ENCODE results near the gene ZMAT3. TPM values are rescaled to one million over a fixed set of nuclear protein-coding genes. Genes with fewer than 3 reads are reported as not detected.
"Not testable (repeated sequence)": the region's sequence is repeated elsewhere in the genome, so short reads cannot be mapped to it uniquely, and the experiment has no call there.

ZMAT3 gene, protein sequence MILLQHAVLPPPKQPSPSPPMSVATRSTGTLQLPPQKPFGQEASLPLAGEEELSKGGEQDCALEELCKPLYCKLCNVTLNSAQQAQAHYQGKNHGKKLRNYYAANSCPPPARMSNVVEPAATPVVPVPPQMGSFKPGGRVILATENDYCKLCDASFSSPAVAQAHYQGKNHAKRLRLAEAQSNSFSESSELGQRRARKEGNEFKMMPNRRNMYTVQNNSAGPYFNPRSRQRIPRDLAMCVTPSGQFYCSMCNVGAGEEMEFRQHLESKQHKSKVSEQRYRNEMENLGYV
- total RNA-seq (1 to 10 TPM; 2.8 to 5.4 TPM), polyA plus RNA-seq (1 to 10 TPM; 1.9 to 2.8 TPM)

- H3K27me3 ChIP-seq (ENCODE audit: control insufficient read depth in 4 of 4, insufficient read depth in 4 of 4, low read length in 3 of 4): no peaks in the 10 kb centered on the region
- H3K4me3 ChIP-seq (ENCODE audit: low read depth in 1 of 3, low read length in 3 of 3): peak within 1 kb of the TSS; percentile 84 to 97 (median 95)
- H3K27ac ChIP-seq (ENCODE audit: low read depth in 1 of 2, low read length in 2 of 2): peak within 1 kb of the TSS; percentile 83 to 91
- TF ChIP-seq JUND (IDR thresholded peaks at IDR 0.05) (no peak), GABPA (IDR thresholded peaks at IDR 0.05 in 1 of 2, conservative IDR thresholded peaks at IDR 0.05 in 1 of 2) (peak in 1 of 2 donors; percentile 78), FOXA1 (IDR thresholded peaks at IDR 0.05) (no peak), YY1 (IDR thresholded peaks at IDR 0.05) (peak; percentile 10), ZBTB33 (IDR thresholded peaks at IDR 0.05) (no peak), SP1 (IDR thresholded peaks at IDR 0.05) (peak; percentile 16)
- peaks cover 0 to 6% (median under 1%) of the 10 kb centered on the region in 4 donors for H3K36me3 ChIP-seq (ENCODE audit: control insufficient read depth in 4 of 4, insufficient read depth in 3 of 4, low read depth in 1 of 4, low read length in 3 of 4)
- DNase-seq (ENCODE audit: low spot score): peak; percentile 77
- WGBS: under 1% methylated on average over 80 of the region's 80 CpGs
- no peaks in the 10 kb centered on the region for H3K9me3 ChIP-seq (ENCODE audit: control insufficient read depth in 4 of 4, low read length in 3 of 4)
- H3K9ac ChIP-seq (ENCODE audit: low read depth in 1 of 2, low read length in 2 of 2): peak within 1 kb of the TSS; percentile 39 to 90
- H3K4me1 ChIP-seq (ENCODE audit: control insufficient read depth in 4 of 4, insufficient read depth in 4 of 4, low read length in 3 of 4): peaks cover 0 to 12% (median 6%) of the 10 kb centered on the region in 4 donors
These were observed at the start of gene ZMAT3 for GRCh38 chr3:179071323-179072099. ZMAT3 (minus strand) TSS chr3:179071809; CDS start chr3:179067752, 4,057 bp downstream.

DNA sequence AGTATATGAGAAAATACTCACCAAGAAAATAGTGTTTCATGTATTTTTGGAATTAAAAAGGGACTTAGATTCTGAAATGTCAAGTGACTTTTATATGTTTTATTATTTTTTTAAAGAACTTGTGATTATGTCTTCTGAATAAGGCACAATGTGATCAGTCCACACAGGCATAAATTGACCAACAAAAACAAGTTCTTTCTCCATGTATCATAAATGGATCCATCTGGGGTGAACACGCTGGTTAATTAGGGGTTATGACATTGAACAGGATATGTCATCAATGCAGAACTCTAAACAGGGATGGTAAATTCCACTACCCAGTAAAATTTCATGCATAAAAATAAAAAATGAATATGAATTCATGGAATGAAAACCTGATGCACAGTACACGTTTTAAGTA is 45.2 kb upstream of the ZMAT3 start:
- Histone ChIP-seq H3K9ac (ENCODE audit: low read depth in 1 of 2, low read length in 2 of 2) (no peak overlapping the region), H3K4me3 (ENCODE audit: low read depth in 1 of 3, low read length in 3 of 3) (no peak overlapping the region), H3K9me3 (ENCODE audit: control insufficient read depth in 4 of 4, low read length in 3 of 4) (no peaks in the 10 kb centered on the region), H3K4me1 (ENCODE audit: control insufficient read depth in 4 of 4, insufficient read depth in 4 of 4, low read length in 3 of 4) (no peaks in the 10 kb centered on the region), H3K36me3 (ENCODE audit: control insufficient read depth in 4 of 4, insufficient read depth in 3 of 4, low read depth in 1 of 4, low read length in 3 of 4) (no peaks in the 10 kb centered on the region), H3K27ac (ENCODE audit: low read depth in 1 of 2, low read length in 2 of 2) (no peak overlapping the region), H3K27me3 (ENCODE audit: control insufficient read depth in 4 of 4, insufficient read depth in 4 of 4, low read length in 3 of 4) (no peaks in the 10 kb centered on the region)
- DNase-seq (ENCODE audit: low spot score): no peak
- TF ChIP-seq GABPA (IDR thresholded peaks at IDR 0.05 in 1 of 2, conservative IDR thresholded peaks at IDR 0.05 in 1 of 2) (no peak), FOXA1 (IDR thresholded peaks at IDR 0.05) (no peak), YY1 (IDR thresholded peaks at IDR 0.05) (no peak), HNF4A (conservative IDR thresholded peaks at IDR 0.05) (no peak), MAX (IDR thresholded peaks at IDR 0.05) (no peak), RXRA (IDR thresholded peaks at IDR 0.05) (no peak), ZBTB33 (IDR thresholded peaks at IDR 0.05) (no peak), REST (IDR thresholded peaks at IDR 0.05) (no peak), SP1 (IDR thresholded peaks at IDR 0.05) (no peak), HNF4G (IDR thresholded peaks at IDR 0.05) (no peak)
- 71% methylated on average over 2 of the region's 2 CpGs for WGBS

- H3K9me3 ChIP-seq (ENCODE audit: control insufficient read depth in 4 of 4, low read length in 3 of 4); DNase-seq (ENCODE audit: low spot score); H3K4me1 ChIP-seq (ENCODE audit: control insufficient read depth in 4 of 4, insufficient read depth in 4 of 4, low read length in 3 of 4); H3K36me3 ChIP-seq (ENCODE audit: control insufficient read depth in 4 of 4, insufficient read depth in 3 of 4, low read depth in 1 of 4, low read length in 3 of 4); H3K4me3 ChIP-seq (ENCODE audit: low read depth in 1 of 3, low read length in 3 of 3); H3K9ac ChIP-seq (ENCODE audit: low read depth in 1 of 2, low read length in 2 of 2); H3K27ac ChIP-seq (ENCODE audit: low read depth in 1 of 2, low read length in 2 of 2); H3K27me3 ChIP-seq (ENCODE audit: control insufficient read depth in 4 of 4, insufficient read depth in 4 of 4, low read length in 3 of 4): not testable (repeated sequence)
- 59% methylated on average over 1 of the region's 1 CpG for WGBS
These were observed 43.8 kb upstream of the ZMAT3 start for GRCh38 chr3:179115444-179115843.

Data from liver (tissue), 9 donors.